Measurements from ENCODE around the gene ALDH6A1. TPM values are rescaled to one million over a fixed set of nuclear protein-coding genes. Genes with fewer than 3 reads are reported as not detected.

ALDH6A1 gene
- total RNA-seq, 1 donor: 27.0 TPM

DNA sequence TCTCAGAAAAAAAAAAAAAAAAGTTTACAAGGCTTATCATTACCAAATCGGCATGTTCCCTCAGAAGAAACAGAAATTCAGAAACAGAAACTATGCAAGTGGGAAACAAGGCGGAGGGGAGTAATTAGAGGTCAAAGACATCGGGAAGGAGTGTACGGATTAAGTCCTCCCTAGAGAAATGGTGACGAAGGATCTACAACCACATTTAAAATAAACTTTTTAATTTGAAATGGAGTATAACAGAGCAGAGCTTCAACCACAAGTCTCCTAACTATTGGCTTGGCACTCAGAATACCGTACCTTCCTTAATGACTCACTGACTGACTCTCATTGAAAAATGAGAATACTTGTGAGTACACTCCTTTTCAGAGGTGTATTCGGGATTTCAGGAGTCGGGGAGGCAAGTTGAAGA is 66.1 kb downstream of the ALDH6A1 start:
- peak; percentile 68 for DNase-seq (ENCODE audit: low read depth)
- H3K4me3 ChIP-seq (ENCODE audit: low read depth, low read length): peak overlapping the region; percentile 92
- TF ChIP-seq, protein P1, sequence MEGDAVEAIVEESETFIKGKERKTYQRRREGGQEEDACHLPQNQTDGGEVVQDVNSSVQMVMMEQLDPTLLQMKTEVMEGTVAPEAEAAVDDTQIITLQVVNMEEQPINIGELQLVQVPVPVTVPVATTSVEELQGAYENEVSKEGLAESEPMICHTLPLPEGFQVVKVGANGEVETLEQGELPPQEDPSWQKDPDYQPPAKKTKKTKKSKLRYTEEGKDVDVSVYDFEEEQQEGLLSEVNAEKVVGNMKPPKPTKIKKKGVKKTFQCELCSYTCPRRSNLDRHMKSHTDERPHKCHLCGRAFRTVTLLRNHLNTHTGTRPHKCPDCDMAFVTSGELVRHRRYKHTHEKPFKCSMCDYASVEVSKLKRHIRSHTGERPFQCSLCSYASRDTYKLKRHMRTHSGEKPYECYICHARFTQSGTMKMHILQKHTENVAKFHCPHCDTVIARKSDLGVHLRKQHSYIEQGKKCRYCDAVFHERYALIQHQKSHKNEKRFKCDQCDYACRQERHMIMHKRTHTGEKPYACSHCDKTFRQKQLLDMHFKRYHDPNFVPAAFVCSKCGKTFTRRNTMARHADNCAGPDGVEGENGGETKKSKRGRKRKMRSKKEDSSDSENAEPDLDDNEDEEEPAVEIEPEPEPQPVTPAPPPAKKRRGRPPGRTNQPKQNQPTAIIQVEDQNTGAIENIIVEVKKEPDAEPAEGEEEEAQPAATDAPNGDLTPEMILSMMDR (IDR thresholded peaks at IDR 0.05; ENCODE audit: insufficient read depth, low read length): no peak

DNA sequence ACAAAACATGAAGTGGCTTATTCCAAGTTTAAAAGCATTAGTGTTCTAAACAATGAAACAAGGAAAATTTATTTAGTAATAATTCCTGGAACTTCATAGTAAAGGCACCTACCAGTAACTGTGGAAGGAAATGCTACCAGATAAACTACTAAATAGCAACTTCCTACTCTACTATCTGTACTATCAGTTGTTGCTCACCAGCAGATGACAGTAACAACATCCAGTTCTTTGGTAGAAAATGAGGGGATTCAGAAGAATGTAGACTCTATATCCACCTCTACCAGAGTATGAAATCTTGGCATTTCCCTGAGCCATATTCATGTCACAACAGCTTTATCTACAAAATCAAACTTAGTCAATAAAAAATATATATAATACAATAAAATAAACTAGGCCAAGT is 68.3 kb downstream of the ALDH6A1 start:
- DNase-seq (ENCODE audit: low read depth): no peak
- TF ChIP-seq, protein P1 (IDR thresholded peaks at IDR 0.05; ENCODE audit: insufficient read depth, low read length): no peak
- no peak overlapping the region for H3K4me3 ChIP-seq (ENCODE audit: low read depth, low read length)

DNA sequence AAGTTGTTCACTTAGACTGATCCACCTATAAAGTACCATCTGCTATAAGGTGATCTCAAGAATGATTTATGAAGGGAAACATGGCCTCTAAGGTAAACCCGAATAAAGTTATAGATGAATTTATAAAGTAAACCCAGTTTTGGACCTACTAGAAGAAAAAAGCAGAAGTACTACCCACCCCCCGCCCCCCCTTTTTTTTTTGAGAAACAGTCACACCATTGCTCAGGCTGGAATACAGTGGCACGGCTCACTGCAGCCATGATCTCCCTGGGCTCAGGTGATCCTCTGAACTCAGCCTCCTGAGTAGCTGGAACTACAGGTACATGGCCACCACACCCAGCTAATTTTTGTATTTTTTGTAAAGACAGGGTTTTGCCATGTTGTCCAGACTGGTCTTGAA is 69.1 kb downstream of the ALDH6A1 start:
- no peak for DNase-seq (ENCODE audit: low read depth)
- H3K4me3 ChIP-seq (ENCODE audit: low read depth, low read length): no peak overlapping the region
- TF ChIP-seq, protein P1 (IDR thresholded peaks at IDR 0.05; ENCODE audit: insufficient read depth, low read length): no peak

DNA sequence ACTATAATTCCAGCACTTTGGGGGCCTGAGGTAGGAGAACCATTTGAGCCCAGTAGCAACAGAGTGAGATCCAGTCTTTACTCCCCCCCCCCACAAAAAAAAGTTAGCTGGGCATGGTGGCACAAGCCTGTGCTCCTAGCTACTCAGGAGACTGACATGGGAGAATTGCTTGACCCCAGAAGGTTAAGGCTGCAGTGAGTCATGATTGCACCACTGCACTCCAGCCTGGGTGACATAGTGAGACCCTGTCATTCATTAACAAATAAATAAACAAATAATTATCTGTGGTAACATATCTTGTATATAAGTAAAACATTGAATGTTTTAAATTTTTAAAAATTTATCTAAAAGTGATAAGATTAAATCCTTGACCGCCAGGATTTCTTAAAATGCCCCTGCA is 70.0 kb downstream of the ALDH6A1 start:
- H3K4me3 ChIP-seq (ENCODE audit: low read depth, low read length): no peak overlapping the region
- DNase-seq (ENCODE audit: low read depth): no peak
- TF ChIP-seq, protein P1 (IDR thresholded peaks at IDR 0.05; ENCODE audit: insufficient read depth, low read length): no peak

DNA sequence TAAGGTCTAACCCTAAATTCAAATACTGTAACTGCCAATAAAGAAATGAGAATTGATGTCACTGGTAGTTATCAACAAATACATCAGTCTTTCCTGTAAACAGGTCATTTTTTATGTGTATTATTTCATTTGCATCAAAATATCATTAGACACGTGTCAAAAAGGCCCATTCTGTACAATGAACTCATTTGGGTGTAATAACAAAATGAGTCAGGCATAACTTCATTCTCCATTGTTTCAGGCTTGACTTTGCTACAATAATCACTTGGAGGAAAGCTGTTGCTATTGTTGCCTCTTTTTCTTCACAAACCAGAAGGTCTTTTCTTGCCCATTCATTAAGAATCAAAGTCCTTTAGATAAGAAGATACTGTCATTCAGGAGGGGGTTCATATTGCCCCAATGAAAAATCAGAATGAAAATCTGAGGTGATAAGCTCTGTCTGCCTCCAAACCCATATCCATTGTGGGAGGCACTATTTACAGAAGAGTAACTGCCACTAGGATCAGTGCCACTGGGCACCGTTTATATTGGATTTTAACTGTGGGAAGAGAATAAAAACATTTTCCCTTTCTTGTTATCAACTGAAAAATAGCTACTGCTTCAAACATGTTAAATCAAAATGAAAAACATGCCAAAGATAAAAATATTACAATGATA is 75.3 kb downstream of the ALDH6A1 start:
- no peak overlapping the region for H3K4me3 ChIP-seq (ENCODE audit: low read depth, low read length)
- DNase-seq (ENCODE audit: low read depth): no peak
- TF ChIP-seq, protein P1 (IDR thresholded peaks at IDR 0.05; ENCODE audit: insufficient read depth, low read length): no peak

Other genes with a start within 250 kb of the ALDH6A1 start
- 4.4 and 9.3 TPM in 2 replicates for gene PTGR2, start 232.6 kb downstream of the ALDH6A1 start, total RNA-seq (ENCODE audit: low replicate concordance)
- 52.6 and 73.6 TPM in 2 replicates for gene ZNF410, start 197.6 kb downstream of the ALDH6A1 start, total RNA-seq (ENCODE audit: low replicate concordance)
- gene FAM161B, start 134.4 kb downstream of the ALDH6A1 start, total RNA-seq (ENCODE audit: low replicate concordance): 2.3 and 3.1 TPM in 2 replicates
- 11.4 and 16.4 TPM in 2 replicates for gene COQ6, start 134.2 kb downstream of the ALDH6A1 start, total RNA-seq (ENCODE audit: low replicate concordance)
- 6.1 and 15.2 TPM in 2 replicates for gene ENTPD5, start 65.2 kb downstream of the ALDH6A1 start, total RNA-seq (ENCODE audit: low replicate concordance)
- 9.8 and 13.2 TPM in 2 replicates for gene BBOF1, start 65.1 kb downstream of the ALDH6A1 start, total RNA-seq (ENCODE audit: low replicate concordance)
- 9.2 and 10.0 TPM in 2 replicates for gene LIN52, start 503 bp upstream of the ALDH6A1 start, total RNA-seq (ENCODE audit: low replicate concordance)
- not detected in 2 replicates for gene VSX2, start 155.0 kb upstream of the ALDH6A1 start, total RNA-seq (ENCODE audit: low replicate concordance)
- gene ABCD4, start 218.5 kb upstream of the ALDH6A1 start, total RNA-seq (ENCODE audit: low replicate concordance): 28.2 and 48.5 TPM in 2 replicates